ENCODE data around the gene CREB3L2.

Gene CREB3L2

DNA sequence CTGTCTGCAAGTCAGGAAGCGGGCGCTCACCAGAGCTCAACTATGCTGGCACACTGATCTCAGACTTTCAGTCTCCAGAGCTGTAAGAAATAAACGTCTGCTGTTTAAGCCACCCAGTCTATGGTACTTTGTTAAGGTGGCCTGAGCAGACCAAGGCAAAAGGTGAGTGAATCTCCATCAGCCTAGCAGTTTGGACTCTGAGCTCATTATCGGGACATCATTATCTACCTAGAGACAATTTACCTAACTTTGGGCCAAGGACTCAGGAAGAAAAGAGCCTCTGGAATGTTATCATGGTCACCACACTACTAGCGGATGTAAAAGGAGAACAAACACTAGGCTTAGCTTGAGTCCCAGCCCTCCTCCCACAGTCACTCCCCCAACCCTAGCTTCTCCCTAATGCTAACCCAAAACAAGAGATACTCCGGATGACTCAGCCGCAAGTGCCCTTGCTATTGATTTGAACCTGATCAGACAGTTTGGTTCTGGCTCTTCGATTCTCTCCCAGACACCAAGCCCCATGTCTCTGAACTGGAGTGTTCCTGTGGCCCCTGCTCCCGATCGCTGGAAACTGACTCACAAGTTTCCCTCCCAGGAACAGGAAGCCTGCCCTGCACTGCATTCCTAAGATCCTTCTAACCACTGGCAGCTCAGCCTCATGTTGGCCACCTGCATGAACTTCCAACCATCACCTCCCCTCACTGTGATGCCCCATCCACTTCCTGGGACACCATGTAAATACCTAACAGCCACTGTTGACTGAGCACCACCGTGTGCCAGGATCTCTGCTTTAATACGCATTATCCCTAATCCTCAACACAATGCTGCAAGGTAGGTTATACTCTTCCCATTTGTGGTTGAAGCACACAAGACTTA, 34.5 kb downstream of the CREB3L2 start:
- no peak for DNase-seq

- DNase-seq, result no peak
Measured at GRCh38 chr7:137966641-137967142, 35.2 kb downstream of the CREB3L2 start.

DNA sequence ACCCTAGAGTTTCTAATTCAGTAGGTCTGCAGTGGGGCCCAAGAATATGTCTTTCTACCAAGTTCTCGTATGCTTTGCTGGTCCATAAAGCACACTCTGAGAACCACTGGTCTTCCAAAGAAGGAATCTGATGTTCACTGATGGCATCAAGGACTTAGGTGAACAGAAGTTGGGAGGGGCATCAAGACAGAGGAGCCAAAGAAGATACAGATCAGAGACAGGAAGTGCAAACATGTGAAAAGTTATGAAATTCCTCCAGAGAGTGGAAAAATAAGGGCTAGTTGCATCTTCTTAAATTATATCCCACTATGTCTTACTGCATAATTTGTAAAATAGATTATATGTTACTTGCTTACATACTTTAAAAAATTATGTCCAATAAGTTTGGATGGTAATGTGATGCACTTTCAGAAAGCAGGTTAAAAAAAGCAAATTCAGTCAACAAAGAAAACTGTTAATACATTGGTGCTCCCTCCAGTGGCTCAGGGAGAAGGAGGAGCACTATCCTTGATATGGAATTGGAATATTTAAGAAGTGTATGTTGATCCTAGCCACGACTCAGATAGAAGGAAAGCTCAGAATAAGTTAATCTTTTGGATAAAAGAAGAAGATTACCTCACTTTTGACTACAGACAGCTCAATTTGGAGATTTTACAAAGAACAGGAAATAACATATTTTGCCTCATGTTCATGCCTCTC, 35.8 kb downstream of the CREB3L2 start:
- no peak for DNase-seq

DNA sequence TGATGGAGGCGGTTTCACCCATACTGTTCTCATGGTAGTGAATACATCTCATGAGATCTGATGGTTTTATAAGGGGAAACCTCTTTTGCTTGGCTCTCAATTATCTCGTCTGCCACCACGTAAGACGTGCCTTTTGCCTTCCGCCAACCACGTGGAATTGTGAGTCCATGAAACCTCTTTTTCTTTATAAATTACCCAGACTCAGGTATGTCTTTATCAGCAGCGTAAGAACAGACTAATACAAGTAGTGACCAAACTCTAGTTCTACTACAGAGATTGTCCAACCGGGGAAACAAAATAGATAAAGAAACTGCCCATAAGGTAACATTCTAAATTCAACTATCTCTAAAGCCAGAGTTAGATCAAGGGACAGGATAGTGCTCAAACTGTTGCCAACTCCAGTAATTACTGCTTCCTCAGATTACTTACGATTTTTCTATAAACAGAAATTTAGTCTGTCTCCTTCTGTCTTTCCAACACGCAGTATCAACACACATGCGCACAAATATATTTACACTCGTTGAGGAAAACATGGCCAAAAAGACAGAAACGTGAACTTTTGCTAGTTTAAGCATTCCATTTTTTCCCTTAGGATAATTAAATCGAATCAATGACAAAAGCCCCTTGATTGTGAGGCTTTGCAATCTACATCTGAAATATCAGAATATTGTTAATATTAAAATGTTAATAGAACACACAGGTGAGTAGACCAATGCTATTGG, 36.9 kb downstream of the CREB3L2 start:
- no peak for DNase-seq

GRCh38 chr7:137962875-137963507, 38.9 kb downstream of the CREB3L2 start:
- no peak for DNase-seq

DNA sequence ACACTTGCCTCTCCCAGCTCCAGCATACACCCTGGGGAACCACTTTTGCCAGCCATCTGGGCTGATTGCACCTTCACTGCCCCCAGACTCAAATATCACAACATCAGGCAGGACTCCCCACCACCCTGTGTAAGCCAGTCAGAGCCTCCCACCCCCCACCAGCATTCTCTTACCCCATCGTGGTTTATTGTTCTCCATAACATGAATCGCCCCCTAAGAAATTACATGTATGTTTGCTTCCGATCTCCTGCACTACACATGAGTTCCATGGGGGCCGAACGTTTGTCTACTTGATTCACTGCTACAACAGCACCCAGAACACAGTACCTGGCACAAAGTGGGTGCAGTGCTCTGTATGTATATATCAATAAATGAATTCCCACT, 39.4 kb downstream of the CREB3L2 start:
- no peak for DNase-seq

- DNase-seq, result no peak
Measured at GRCh38 chr7:137961200-137962177, 40.4 kb downstream of the CREB3L2 start.

DNA sequence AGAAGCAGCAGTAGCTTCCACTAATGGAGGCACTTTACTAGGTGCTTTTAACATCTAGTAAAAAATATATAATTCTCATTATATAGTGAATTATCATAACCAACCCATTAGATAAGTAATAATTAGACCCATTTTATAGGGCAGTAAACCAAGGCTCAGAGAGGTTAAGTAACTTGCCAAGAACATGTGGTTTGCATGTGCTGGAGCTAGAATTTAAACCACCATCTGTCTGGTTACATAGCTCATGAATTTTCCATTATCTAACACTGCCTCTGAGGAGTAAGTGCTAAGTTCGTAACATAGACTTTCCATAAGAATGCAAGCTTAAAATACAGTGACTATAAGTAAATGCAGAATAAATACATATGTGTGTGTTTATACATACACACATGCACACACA, 41.9 kb downstream of the CREB3L2 start:
- DNase-seq, result no peak

GRCh38 chr7:137958470-137959431, 43.1 kb downstream of the CREB3L2 start:
- no peak for DNase-seq

DNA sequence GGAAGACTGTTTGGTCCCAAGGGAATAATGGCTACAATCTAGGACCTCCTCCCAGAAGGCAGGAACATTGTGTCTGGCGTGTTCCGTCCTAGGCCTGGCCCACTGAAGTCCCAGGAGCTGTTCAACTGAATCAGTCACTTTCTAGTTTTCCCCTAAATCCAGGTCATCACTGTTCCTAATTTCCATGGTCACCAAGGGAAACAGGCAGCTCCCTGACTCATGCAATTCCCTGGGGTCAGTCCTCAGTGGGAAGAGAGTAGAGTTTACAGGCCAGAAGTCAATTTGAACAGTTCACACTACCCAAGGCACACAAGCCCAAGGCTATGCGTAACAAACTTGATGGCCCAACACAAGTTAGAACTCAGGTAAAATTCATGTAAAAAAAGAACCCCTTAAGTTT, 44.0 kb downstream of the CREB3L2 start:
- no peak for DNase-seq

- no peak for DNase-seq
Measured at GRCh38 chr7:137956591-137956990, 45.3 kb downstream of the CREB3L2 start.

DNA sequence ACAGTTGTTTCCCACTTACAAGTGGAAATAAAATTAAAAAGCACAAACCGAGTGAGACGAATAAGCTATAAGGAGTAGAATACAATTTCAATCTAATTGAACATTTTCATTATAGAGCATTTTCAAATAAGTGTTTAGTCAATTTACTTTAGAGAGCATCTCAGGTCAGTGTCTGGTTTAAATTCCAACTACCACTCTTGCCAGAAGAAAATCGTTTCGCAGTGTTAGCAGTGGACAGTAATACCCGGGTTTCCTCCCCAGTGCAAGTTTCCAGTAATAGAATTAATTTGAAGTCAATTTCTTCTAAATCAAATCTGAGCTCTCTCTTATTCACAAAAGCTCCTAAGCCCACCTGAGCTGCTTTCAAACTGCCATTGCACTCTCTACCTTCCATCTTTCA, 45.7 kb downstream of the CREB3L2 start:
- no peak for DNase-seq

DNA sequence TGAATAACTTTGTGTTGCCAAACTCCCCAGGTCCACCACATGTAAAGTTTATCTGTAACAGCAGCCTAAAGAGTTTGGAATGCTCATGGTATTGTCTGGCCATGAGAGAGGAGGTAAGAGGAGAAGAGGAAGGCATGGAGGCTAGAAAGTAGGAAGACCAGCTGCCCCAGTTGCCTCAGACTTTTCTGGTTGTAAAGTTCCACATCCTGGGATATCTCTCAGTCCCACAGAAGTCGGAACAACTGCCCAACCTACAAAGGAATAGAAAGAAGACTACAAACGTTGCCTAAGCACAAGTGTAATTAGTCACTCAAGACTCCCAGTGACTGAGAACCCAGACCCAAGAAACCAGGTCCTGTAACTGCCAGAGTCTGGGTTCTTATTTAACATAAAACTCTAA, 47.3 kb downstream of the CREB3L2 start:
- no peak for DNase-seq

- DNase-seq, result no peak
Measured at GRCh38 chr7:137953665-137954470, 48.0 kb downstream of the CREB3L2 start.

DNA sequence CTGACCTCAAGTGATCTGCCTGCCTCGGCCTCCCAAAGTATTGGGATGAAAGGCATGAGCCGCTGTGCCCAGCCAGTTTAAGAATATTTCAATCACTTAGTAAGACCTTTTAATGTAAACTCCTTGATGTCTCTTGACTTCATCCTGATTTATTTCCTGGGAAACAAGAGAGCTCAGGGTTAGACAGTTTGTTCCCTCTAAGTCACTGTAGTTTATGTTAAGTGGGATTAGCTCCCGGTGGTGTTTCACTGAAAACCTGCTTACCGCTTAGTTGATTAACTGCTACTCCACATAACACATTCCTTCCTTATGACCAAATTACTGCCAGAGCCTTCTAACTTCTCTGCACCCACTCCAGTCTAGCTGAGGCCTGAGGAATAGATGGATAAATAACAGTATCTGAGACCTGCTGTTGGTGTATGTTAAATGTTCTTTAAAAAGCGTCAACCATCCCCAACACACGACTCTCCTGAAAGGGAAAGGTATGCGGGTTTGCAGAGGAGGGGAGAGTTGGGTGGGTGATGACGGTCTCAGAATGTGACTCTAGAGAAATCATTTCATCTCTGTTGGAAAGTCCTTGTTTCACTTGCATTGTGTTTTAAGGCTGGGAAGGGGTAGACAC, 48.7 kb downstream of the CREB3L2 start:
- DNase-seq, result no peak

DNA sequence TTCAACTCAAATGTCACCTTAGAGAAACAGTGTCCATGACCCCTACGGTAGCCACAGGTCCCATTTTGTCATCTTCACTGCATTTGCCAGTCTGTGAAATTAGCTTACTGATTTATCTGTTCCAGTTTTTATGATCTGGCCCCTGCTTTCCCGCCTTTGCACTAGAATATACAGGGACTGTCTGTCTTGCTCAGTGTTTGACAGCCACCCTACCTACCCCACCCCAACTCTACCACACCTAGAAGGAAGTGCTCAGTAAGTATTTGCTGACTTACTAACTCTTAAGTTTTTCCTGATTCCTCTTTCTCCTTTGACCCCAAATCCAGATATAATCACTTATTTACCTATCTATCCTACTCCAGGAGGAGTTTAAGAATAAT, 49.5 kb downstream of the CREB3L2 start:
- no peak for DNase-seq

DNA sequence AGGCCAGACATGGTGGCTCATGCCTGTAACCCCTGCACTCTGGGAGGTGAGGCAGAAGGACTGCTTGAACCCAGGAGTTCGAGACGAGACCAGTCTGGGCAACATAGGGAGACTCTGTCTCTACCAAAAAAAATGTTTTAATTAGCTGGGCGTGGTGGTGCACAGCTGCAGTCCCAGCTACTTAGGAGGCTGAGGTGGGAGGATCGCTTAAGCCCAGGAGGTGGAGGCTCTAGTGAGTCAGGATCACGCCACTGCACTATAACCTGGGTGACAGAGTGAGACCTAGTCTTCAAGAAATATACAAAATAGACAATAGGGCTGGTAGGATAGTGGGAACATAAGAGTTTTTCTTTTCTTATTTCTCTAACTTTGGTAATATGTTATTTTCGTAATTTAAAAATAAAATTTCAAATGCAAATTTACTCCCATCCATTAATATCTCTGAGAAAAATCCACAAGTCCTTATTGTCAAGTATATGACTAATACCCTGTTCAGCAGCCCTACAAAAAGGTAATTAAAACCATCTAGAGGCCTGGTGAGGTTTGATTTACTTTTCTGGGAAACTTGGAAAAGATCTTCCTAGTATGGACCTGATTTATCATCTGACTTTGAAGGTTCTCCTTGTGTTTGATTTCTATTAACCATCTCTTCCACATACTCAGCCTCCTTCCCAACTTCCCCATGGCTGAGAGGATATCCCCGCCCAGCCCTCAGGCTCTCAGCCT, 50.0 kb downstream of the CREB3L2 start:
- no peak for DNase-seq

DNA sequence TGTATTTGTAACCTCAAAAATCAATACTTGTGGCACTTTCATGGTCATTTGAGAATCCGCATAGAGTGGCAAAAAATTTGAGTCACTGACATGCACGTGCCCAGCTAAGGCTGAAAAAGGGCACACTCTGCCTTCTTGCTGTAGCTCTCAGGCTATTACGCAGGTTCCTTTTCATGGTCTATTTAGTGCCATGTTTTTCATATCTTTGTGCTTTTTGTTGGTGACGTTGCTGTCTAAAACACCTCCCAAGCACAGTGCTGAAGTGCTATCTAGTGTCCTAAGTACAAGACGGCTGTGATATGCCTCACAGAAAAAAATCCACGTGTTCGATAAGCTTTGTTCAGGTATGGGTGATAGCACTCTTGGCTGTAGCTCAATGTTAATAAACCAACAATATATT, 50.9 kb downstream of the CREB3L2 start:
- DNase-seq, result no peak

DNA sequence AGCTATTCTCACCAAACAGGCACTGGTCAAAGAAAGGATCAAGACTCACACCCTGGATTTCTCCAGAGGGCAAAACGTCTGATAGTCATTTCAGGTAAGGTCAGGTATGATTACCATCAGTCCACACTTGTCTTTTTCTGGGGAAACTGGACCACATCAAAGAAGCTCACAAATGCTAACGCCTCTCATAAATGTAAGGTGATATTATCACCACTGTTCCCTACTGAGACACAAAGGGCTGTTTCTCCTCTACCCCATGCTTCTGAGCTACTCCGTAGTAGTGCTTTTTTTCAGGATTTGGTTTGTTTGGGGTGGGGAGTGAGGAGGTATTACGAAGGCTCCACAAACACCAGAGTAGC, 51.6 kb downstream of the CREB3L2 start:
- DNase-seq, result no peak
